ENCODE measurements around the gene COL11A2. TPM values are rescaled to one million over a fixed set of nuclear protein-coding genes. Genes with fewer than 3 reads are reported as not detected.

The COL11A2 gene
- total RNA-seq, 4 donors from 2014 or later: under 0.01 to 2.6 (median 1.0) TPM

DNA sequence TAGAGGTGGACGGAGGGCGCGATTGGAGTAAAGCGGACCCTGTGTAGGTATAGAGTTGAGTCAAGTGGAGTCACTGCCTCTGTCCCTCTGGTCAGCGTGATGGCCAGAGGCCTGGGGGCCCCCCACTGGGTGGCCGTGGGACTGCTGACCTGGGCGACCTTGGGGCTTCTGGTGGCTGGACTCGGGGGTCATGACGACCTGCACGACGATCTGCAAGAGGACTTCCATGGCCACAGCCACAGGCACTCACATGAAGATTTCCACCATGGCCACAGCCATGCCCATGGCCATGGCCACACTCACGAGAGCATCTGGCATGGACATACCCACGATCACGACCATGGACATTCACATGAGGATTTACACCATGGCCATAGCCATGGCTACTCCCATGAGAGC is 8.9 kb upstream of the COL11A2 start:
- no peak for TF ChIP-seq POLR2A (IDR thresholded peaks at IDR 0.05)
- TF ChIP-seq, protein P1, sequence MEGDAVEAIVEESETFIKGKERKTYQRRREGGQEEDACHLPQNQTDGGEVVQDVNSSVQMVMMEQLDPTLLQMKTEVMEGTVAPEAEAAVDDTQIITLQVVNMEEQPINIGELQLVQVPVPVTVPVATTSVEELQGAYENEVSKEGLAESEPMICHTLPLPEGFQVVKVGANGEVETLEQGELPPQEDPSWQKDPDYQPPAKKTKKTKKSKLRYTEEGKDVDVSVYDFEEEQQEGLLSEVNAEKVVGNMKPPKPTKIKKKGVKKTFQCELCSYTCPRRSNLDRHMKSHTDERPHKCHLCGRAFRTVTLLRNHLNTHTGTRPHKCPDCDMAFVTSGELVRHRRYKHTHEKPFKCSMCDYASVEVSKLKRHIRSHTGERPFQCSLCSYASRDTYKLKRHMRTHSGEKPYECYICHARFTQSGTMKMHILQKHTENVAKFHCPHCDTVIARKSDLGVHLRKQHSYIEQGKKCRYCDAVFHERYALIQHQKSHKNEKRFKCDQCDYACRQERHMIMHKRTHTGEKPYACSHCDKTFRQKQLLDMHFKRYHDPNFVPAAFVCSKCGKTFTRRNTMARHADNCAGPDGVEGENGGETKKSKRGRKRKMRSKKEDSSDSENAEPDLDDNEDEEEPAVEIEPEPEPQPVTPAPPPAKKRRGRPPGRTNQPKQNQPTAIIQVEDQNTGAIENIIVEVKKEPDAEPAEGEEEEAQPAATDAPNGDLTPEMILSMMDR (IDR thresholded peaks at IDR 0.05): no peak
- Histone ChIP-seq H3K27ac (peak overlapping the region; percentile 94 to 96), H3K27me3 (no peaks in the 10 kb centered on the region), H3K4me3 (peak overlapping the region; percentile 72 to 89), H3K9me3 (no peaks in the 10 kb centered on the region), H3K4me1 (peaks cover 10% of the 10 kb centered on the region in 2 donors), H3K36me3 (no peaks in the 10 kb centered on the region)
- no peak for DNase-seq
- intact Hi-C loops (cut with DNase I; ENCODE audit: low total_unique reads): loop anchor here (10.0 kb wide), 1 partner anchor 94 kb away; the partner anchor contains the start of gene RGL2

DNA sequence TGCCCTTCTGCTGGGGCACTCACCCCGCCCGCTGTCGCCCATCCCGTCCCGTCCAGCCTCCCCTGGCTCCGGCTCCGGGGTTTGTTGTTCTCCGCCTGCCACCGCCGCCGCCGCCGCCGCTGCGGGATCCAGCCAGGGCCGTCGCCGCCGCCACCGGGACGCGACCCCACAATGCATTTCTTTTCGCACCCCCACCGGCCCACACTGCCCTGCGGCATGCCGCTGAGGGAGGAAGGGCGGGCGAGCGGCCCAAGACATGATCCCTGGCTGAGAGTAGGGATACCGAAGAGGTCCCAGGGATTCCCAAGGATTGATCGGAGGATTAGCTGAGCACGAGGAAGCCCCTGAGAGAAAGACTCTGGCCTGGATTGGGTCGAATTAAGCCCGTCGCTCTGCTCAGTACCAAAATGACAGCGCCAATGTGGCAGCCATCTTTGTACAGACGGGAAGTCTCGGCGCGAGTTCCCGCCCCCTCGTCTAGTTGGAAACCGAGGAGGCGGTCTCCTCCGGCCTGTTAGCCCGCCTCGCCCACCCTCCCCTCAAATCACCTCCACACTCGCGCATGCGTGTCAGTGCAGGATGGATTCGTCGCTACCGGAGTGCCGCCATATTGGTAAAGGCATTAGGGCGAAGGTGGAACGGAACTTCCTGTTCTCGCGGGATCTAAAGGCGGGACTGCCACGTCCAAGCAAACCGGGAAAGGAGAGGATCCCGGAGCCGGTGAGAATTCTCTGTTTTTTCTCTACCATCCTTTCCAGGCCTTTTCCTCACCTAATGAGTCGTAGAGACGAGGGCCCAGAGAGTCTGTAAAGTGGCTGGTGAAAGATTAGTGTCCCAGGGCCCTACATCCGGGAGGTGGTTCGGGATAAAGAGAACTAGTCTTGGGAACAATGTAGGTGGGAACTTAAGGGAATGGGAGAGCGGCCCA is 8.2 kb upstream of the COL11A2 start, which contains the start of the genes RXRB and SLC39A7:
TSS of gene RXRB (minus strand) at position 447 of the 928 bp plus-strand sequence. CDS start at position 258, 189 bp downstream.
TSS of gene SLC39A7 (plus strand) at position 649 of the 928 bp plus-strand sequence. CDS start 379 bp downstream, outside the sequence.
- Histone ChIP-seq H3K27ac (peak within 1 kb of the TSS; percentile 94 to 96), H3K9me3 (no peaks in the 10 kb centered on the region), H3K27me3 (no peaks in the 10 kb centered on the region), H3K4me3 (peak within 1 kb of the TSS; percentile 72 to 89), H3K36me3 (no peaks in the 10 kb centered on the region), H3K4me1 (peaks cover 10% of the 10 kb centered on the region in 2 donors)
- intact Hi-C loops (cut with DNase I; ENCODE audit: low total_unique reads): loop anchor here (10.0 kb wide), 1 partner anchor 94 kb away; the partner anchor contains the start of gene RGL2
- DNase-seq: peak; percentile 99 to 100
- TF ChIP-seq, protein P1 (IDR thresholded peaks at IDR 0.05): peak in 1 of 4 experiments; percentile 20
- peak; percentile 42 to 53 for TF ChIP-seq POLR2A (IDR thresholded peaks at IDR 0.05)

DNA sequence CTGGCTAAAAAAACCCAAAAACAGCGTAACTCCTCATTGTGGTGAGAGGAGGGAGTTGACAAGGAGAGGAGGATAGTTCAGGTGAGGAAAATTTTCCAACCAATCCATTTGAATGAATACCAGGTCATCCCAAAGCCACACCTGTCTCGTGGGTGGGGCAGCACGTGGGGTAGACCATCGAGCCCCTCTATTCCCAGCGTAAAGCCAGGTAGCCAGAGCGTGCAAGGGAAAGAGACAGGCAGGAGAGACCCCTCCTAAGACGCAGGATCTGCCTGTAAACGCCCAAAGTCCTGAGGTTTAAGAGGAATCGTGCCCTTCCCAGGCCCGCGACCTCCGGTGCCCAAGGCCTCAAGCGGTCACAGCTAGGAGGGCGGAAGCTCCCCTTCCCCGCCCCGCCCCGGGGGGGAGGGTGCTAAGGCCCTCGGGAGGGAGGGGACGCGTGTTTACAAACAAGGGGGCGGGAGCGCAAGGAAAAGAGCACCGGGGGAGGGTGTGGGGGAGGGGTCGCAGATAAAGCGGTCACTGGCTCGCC is 7.5 kb upstream of the COL11A2 start:
- Histone ChIP-seq H3K27ac (peak overlapping the region; percentile 94 to 96), H3K4me3 (peak overlapping the region; percentile 72 to 89), H3K4me1 (peaks cover 10% of the 10 kb centered on the region in 2 donors), H3K9me3 (no peaks in the 10 kb centered on the region), H3K27me3 (no peaks in the 10 kb centered on the region), H3K36me3 (no peaks in the 10 kb centered on the region)
- DNase-seq: no peak
- intact Hi-C loops (cut with DNase I; ENCODE audit: low total_unique reads): loop anchor here (10.0 kb wide), 1 partner anchor 95 kb away; the partner anchor contains the start of gene RGL2
- TF ChIP-seq, protein P1 (IDR thresholded peaks at IDR 0.05): no peak
- no peak for TF ChIP-seq POLR2A (IDR thresholded peaks at IDR 0.05)

DNA sequence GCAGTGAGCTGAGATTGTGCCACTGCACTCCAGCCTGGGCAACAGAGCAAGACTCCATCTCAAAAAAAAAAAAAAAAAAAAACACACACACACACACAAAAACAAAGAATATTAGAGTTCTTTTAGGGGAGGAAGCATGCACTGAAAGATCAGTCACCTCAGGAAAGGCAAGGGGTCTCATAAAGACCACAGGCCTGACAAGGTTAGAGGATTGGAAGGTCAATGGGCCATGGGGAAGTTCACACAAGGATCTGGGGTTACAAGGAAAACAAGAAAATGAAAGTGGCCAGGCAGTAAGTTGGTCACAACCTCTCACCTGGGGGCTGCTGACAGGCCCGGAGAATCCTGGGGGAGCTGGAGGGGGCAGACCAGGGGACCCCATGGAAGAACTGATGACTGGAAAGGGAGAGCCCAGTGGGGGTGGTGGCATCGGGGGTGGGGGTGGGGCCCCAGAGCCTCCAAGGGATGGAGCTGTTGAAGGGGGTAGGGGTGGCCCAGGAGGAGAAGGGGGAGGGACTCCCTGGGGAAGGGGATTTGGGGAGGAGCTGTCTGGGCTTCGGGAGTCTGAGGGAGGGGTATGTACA is 6.7 kb upstream of the COL11A2 start:
- Histone ChIP-seq H3K27ac (peak overlapping the region in 1 of 2 donors; percentile 96), H3K36me3 (no peaks in the 10 kb centered on the region), H3K27me3 (no peaks in the 10 kb centered on the region), H3K4me3 (peak overlapping the region; percentile 72 to 89), H3K9me3 (no peaks in the 10 kb centered on the region), H3K4me1 (peaks cover 10% of the 10 kb centered on the region in 2 donors)
- no peak for DNase-seq
- intact Hi-C loops (cut with DNase I; ENCODE audit: low total_unique reads): no loop called here
- TF ChIP-seq, protein P1 (IDR thresholded peaks at IDR 0.05): no peak
- TF ChIP-seq POLR2A (IDR thresholded peaks at IDR 0.05): no peak
